ENCODE results near the gene TLR10. TPM values are rescaled to one million over a fixed set of nuclear protein-coding genes. Genes with fewer than 3 reads are reported as not detected.

The TLR10 gene
- total and polyA plus RNA-seq, 2 donors (not counting 3 experiments of a cell fraction or from before 2014, with no cell fraction given): not detected

DNA sequence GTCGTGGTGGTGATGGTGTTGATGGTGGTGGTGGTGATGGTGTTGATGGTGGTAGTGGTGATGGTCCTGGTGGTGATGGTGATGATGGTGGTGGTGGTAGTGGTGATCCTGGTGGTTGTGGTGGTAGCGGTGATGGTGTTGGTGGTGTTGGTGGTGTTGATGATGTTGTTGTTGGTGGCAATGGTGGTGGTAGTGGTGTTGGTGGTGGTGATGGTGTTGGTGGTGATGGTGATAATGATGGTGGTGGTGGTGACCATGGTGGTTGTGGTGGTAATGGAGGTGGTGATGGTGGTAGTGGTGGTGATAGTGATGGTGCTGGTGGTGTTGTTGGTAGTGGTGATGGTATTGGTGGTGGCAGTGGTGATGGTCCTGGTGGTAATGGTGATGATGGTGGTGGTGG, 49.1 kb downstream of the TLR10 start:
- H3K79me2 ChIP-seq (ENCODE audit: control insufficient read depth, insufficient read depth, low read length): no peaks in the 10 kb centered on the region
- dilution Hi-C loops (cut with MboI; ENCODE audit: extremely low pct_ligation_motif_present, low sequenced_read_pairs) (no loop called here), intact Hi-C loops (cut with micrococcal nuclease) (loop anchor here (10.0 kb wide), 1 partner anchor 229 kb away; no protein-coding TSS in a partner anchor)
- no peak for TF ChIP-seq POLR2AphosphoS5 (IDR thresholded peaks at IDR 0.05; ENCODE audit: insufficient read depth, low read depth, low read length)
- TF ChIP-seq, protein P1, sequence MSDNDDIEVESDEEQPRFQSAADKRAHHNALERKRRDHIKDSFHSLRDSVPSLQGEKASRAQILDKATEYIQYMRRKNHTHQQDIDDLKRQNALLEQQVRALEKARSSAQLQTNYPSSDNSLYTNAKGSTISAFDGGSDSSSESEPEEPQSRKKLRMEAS (IDR thresholded peaks at IDR 0.05; ENCODE audit: insufficient read depth, insufficient read length): no peak
- TF ChIP-seq JUN (IDR thresholded peaks at IDR 0.05; ENCODE audit: borderline replicate concordance, insufficient read depth, insufficient read length, low read depth): no peak
- TF ChIP-seq, protein P2, sequence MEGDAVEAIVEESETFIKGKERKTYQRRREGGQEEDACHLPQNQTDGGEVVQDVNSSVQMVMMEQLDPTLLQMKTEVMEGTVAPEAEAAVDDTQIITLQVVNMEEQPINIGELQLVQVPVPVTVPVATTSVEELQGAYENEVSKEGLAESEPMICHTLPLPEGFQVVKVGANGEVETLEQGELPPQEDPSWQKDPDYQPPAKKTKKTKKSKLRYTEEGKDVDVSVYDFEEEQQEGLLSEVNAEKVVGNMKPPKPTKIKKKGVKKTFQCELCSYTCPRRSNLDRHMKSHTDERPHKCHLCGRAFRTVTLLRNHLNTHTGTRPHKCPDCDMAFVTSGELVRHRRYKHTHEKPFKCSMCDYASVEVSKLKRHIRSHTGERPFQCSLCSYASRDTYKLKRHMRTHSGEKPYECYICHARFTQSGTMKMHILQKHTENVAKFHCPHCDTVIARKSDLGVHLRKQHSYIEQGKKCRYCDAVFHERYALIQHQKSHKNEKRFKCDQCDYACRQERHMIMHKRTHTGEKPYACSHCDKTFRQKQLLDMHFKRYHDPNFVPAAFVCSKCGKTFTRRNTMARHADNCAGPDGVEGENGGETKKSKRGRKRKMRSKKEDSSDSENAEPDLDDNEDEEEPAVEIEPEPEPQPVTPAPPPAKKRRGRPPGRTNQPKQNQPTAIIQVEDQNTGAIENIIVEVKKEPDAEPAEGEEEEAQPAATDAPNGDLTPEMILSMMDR (IDR thresholded peaks at IDR 0.05; ENCODE audit: extremely low read depth in 1 of 2, insufficient read depth in 1 of 2, low read depth in 1 of 2, low read length in 2 of 2): no peak
- no peak for TF ChIP-seq MYC (IDR thresholded peaks at IDR 0.05; ENCODE audit: low read depth, low read length)
- TF ChIP-seq GATA2 (IDR thresholded peaks at IDR 0.05; ENCODE audit: insufficient read depth, insufficient read length, low read depth, low read length): no peak
- TF ChIP-seq POLR2A (IDR thresholded peaks at IDR 0.05; ENCODE audit: low read depth, low read length): no peak
- TF ChIP-seq EZH2 (IDR thresholded peaks at IDR 0.05; ENCODE audit: borderline replicate concordance, low read depth, low read length, severe bottlenecking): no peak
- TF ChIP-seq FOS (IDR thresholded peaks at IDR 0.05; ENCODE audit: borderline replicate concordance, insufficient read depth, low read length): no peak
- H4K20me1 ChIP-seq (replicated peaks; ENCODE audit: control insufficient read depth, extremely low read depth, insufficient read depth, low read length): no peaks in the 10 kb centered on the region
- H3K4me2 ChIP-seq (ENCODE audit: insufficient read depth, low read length): no peak overlapping the region
- no TSS peak for BruUV-seq (replicated peaks)
- H3K36me3 ChIP-seq (ENCODE audit: control insufficient read depth in 2 of 2, extremely low read depth in 1 of 2, insufficient read depth in 2 of 2, low read length in 2 of 2): no peaks in the 10 kb centered on the region
- no peak overlapping the region for H2AFZ ChIP-seq (ENCODE audit: low read depth, low read length)
- DNase-seq (ENCODE audit: low read depth, low spot score) (no peak), FAIRE-seq (no peak)
- H3K4me1 ChIP-seq (ENCODE audit: control insufficient read depth, extremely low read depth, insufficient read depth, low read length): no peaks in the 10 kb centered on the region
- H3K9ac ChIP-seq (replicated peaks; ENCODE audit: extremely low read depth, insufficient read depth, low read length): no peak overlapping the region
- H3K27me3 ChIP-seq (ENCODE audit: control insufficient read depth in 2 of 2, insufficient read depth in 2 of 2, low read length in 2 of 2): peaks cover 0 to 4% of the 10 kb centered on the region in 2 experiments
- ChIA-PET POLR2A (no interaction called here), CTCF (interaction anchor here (1.0 kb wide), 1 partner anchor 665 kb away, joined by 3 read pairs; no protein-coding TSS in a partner anchor)
- no peaks in the 10 kb centered on the region for H3K9me3 ChIP-seq (replicated peaks; ENCODE audit: control insufficient read depth, insufficient read depth, low read length)
- H3K9me1 ChIP-seq (replicated peaks; ENCODE audit: control insufficient read depth, extremely low read depth, insufficient read depth, low read length): no peaks in the 10 kb centered on the region
- H3K4me3 ChIP-seq (replicated peaks in 1 of 3; ENCODE audit: insufficient read depth in 1 of 3, low read depth in 1 of 3, low read length in 3 of 3): no peak overlapping the region
- no peak overlapping the region for H3K27ac ChIP-seq (ENCODE audit: insufficient read depth, low read depth, low read length)

Measured in endothelial cell of umbilical vein (primary cell).